Measurements from ENCODE around the gene DYDC1. TPM values are rescaled to one million over a fixed set of nuclear protein-coding genes. Genes with fewer than 3 reads are reported as not detected.

DYDC1 gene
- polyA plus RNA-seq, 3 donors: not detected

DNA sequence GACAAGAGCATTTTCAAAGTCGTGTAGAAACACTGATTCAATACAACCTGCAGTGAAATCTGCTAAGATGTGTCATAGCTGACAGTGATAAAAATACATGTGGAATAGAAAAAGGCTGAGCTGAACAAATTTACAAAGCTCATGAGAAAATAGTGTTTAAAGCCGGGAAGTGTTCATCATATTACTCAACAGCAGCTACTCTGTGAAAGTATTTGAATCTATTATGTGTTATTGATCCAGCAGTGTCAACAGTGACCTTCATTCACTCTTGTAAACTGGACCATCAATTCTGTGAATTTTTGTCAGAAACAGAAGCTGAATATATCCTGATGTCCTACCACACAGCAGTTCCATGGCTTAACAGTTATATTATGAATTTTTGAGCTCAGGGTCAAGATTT is 11.6 kb downstream of the DYDC1 start:
- Mint-ChIP-seq H3K27me3 (ENCODE audit: low read depth in 3 of 3) (peaks cover 0 to 4% (median 1%) of the 10 kb centered on the region in 3 donors), H3K36me3 (no peaks in the 10 kb centered on the region), H3K4me3 (no peak overlapping the region), H3K27ac (no peak overlapping the region), H3K4me1 (no peaks in the 10 kb centered on the region), H3K9me3 (peaks cover 0 to 7% (median 0%) of the 10 kb centered on the region in 7 donors)
- no peak for DNase-seq
- Histone ChIP-seq H3K27me3 (ENCODE audit: control insufficient read depth in 2 of 2, insufficient read depth in 2 of 2, low read length in 2 of 2) (no peaks in the 10 kb centered on the region), H3K4me3 (replicated peaks in 1 of 3; ENCODE audit: low read depth in 2 of 3, low read length in 3 of 3) (no peak overlapping the region), H3K4me2 (replicated peaks; ENCODE audit: extremely low read depth, low read length, poor library complexity, severe bottlenecking) (no peak overlapping the region), H3K9me3 (replicated peaks in 1 of 2; ENCODE audit: control insufficient read depth in 1 of 2, insufficient read depth in 1 of 2, low read length in 2 of 2) (no peaks in the 10 kb centered on the region), H3K4me1 (ENCODE audit: control insufficient read depth in 1 of 2, insufficient read depth in 2 of 2, low read length in 2 of 2) (no peaks in the 10 kb centered on the region), H2AFZ (ENCODE audit: insufficient read depth, low read depth, low read length, poor library complexity, severe bottlenecking) (no peak overlapping the region), H3K36me3 (replicated peaks in 1 of 2; ENCODE audit: control insufficient read depth in 1 of 2, insufficient read depth in 2 of 2, low read length in 2 of 2) (no peaks in the 10 kb centered on the region), H4K20me1 (ENCODE audit: insufficient read depth, low read length) (no peaks in the 10 kb centered on the region), H3K9ac (ENCODE audit: insufficient read depth, low read length, poor library complexity, severe bottlenecking) (no peak overlapping the region), H3K27ac (ENCODE audit: low read depth in 1 of 2, low read length in 2 of 2) (no peak overlapping the region), H3K79me2 (ENCODE audit: insufficient read depth, low read length) (no peaks in the 10 kb centered on the region)
- TF ChIP-seq, protein P1, sequence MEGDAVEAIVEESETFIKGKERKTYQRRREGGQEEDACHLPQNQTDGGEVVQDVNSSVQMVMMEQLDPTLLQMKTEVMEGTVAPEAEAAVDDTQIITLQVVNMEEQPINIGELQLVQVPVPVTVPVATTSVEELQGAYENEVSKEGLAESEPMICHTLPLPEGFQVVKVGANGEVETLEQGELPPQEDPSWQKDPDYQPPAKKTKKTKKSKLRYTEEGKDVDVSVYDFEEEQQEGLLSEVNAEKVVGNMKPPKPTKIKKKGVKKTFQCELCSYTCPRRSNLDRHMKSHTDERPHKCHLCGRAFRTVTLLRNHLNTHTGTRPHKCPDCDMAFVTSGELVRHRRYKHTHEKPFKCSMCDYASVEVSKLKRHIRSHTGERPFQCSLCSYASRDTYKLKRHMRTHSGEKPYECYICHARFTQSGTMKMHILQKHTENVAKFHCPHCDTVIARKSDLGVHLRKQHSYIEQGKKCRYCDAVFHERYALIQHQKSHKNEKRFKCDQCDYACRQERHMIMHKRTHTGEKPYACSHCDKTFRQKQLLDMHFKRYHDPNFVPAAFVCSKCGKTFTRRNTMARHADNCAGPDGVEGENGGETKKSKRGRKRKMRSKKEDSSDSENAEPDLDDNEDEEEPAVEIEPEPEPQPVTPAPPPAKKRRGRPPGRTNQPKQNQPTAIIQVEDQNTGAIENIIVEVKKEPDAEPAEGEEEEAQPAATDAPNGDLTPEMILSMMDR (IDR thresholded peaks at IDR 0.05): no peak
- intact Hi-C loops (cut with micrococcal nuclease): no loop called here
- WGBS (ENCODE audit: insufficient coverage): no CpG with 5 or more reads among the region's 2 CpGs

DNA sequence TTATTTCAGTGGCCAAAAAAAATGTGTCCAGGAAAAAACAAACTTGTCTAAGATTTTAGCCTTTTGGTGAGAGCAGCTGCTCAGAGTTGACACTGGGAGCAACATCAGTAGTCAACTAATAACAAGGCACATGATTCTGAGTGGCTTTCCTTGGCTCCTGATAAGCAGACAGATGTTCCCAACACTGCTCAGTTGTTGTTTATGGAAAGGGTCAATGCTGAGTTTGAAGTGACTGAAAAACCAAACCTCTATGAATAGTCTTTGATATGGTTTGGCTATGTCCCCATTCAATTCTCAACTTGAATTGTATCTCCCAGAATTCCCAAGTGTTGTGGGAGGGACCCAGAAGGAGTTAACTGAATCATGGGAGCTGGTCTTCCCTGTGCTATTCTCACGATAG is 12.3 kb downstream of the DYDC1 start:
- H2AFZ ChIP-seq (ENCODE audit: insufficient read depth, low read depth, low read length, poor library complexity, severe bottlenecking): no peak overlapping the region
- no peaks in the 10 kb centered on the region for H3K79me2 ChIP-seq (ENCODE audit: insufficient read depth, low read length)
- H3K27ac Mint-ChIP-seq: no peak overlapping the region
- H3K4me3 ChIP-seq (replicated peaks in 1 of 3; ENCODE audit: low read depth in 2 of 3, low read length in 3 of 3): no peak overlapping the region
- H3K36me3 ChIP-seq (replicated peaks in 1 of 2; ENCODE audit: control insufficient read depth in 1 of 2, insufficient read depth in 2 of 2, low read length in 2 of 2): no peaks in the 10 kb centered on the region
- no peaks in the 10 kb centered on the region for H3K9me3 ChIP-seq (replicated peaks in 1 of 2; ENCODE audit: control insufficient read depth in 1 of 2, insufficient read depth in 1 of 2, low read length in 2 of 2)
- no peak overlapping the region for H3K4me3 Mint-ChIP-seq
- TF ChIP-seq, protein P1 (IDR thresholded peaks at IDR 0.05): no peak
- no peak overlapping the region for H3K4me2 ChIP-seq (replicated peaks; ENCODE audit: extremely low read depth, low read length, poor library complexity, severe bottlenecking)
- peaks cover 0 to 7% (median 0%) of the 10 kb centered on the region in 7 donors for H3K9me3 Mint-ChIP-seq
- H3K9ac ChIP-seq (ENCODE audit: insufficient read depth, low read length, poor library complexity, severe bottlenecking): no peak overlapping the region
- no peaks in the 10 kb centered on the region for H3K36me3 Mint-ChIP-seq
- H3K27ac ChIP-seq (ENCODE audit: low read depth in 1 of 2, low read length in 2 of 2): no peak overlapping the region
- peaks cover 0 to 4% (median 1%) of the 10 kb centered on the region in 3 donors for H3K27me3 Mint-ChIP-seq (ENCODE audit: low read depth in 3 of 3)
- no peaks in the 10 kb centered on the region for H3K27me3 ChIP-seq (ENCODE audit: control insufficient read depth in 2 of 2, insufficient read depth in 2 of 2, low read length in 2 of 2)
- DNase-seq: no peak
- H3K4me1 Mint-ChIP-seq: no peaks in the 10 kb centered on the region
- no CpG with 5 or more reads among the region's 1 CpG for WGBS (ENCODE audit: insufficient coverage)
- no peaks in the 10 kb centered on the region for H4K20me1 ChIP-seq (ENCODE audit: insufficient read depth, low read length)
- no peaks in the 10 kb centered on the region for H3K4me1 ChIP-seq (ENCODE audit: control insufficient read depth in 1 of 2, insufficient read depth in 2 of 2, low read length in 2 of 2)
- intact Hi-C loops (cut with micrococcal nuclease): no loop called here
